ENCODE data around the gene PALS2. TPM values are rescaled to one million over a fixed set of nuclear protein-coding genes. Genes with fewer than 3 reads are reported as not detected.

The PALS2 gene
- total RNA-seq, 1 donor from 2014 or later: 5.7 TPM

DNA sequence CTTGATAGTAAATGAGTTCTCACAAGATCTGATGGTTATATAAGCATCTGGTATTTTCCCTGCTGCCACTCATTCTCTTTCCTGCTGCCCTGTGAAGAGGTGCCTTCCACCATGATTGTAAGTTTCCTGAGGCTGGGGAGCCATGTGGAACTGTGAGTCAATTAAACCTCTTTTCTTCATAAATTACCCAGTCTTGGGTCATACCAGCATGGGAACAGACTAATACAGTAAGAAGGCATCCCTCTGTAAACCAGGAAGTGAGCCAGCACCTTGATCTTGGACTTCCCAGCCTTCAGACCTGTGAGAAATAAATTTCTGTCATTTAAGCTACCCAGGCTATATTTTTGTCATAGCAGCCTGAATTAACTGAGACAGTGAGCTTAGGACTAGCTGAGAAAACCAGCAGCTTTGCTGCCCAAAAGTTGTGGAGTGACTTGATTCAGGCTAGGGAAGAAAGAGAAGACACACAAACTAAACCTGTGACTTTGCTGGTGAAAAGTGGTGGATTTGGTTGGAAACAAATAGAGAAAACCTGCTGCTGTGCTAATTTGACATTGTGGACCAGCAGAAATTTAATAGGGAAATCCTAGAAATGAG, 29.7 kb downstream of the PALS2 start:
- Histone ChIP-seq H3K27ac (no peak overlapping the region), H3K36me3 (no peaks in the 10 kb centered on the region), H3K4me1 (no peaks in the 10 kb centered on the region), H3K4me3 (no peak overlapping the region), H3K9me3 (no peaks in the 10 kb centered on the region), H3K27me3 (no peaks in the 10 kb centered on the region)
- no peak for DNase-seq (ENCODE audit: low spot score in 2 of 2)
- intact Hi-C loops (cut with DNase I): no loop called here
- TF ChIP-seq, protein P1, sequence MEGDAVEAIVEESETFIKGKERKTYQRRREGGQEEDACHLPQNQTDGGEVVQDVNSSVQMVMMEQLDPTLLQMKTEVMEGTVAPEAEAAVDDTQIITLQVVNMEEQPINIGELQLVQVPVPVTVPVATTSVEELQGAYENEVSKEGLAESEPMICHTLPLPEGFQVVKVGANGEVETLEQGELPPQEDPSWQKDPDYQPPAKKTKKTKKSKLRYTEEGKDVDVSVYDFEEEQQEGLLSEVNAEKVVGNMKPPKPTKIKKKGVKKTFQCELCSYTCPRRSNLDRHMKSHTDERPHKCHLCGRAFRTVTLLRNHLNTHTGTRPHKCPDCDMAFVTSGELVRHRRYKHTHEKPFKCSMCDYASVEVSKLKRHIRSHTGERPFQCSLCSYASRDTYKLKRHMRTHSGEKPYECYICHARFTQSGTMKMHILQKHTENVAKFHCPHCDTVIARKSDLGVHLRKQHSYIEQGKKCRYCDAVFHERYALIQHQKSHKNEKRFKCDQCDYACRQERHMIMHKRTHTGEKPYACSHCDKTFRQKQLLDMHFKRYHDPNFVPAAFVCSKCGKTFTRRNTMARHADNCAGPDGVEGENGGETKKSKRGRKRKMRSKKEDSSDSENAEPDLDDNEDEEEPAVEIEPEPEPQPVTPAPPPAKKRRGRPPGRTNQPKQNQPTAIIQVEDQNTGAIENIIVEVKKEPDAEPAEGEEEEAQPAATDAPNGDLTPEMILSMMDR (IDR thresholded peaks at IDR 0.05): no peak

GRCh38 chr7:24604630-24605029, 31.4 kb downstream of the PALS2 start:
- intact Hi-C loops (cut with DNase I): no loop called here
- Histone ChIP-seq H3K4me1 (no peaks in the 10 kb centered on the region), H3K9me3 (no peaks in the 10 kb centered on the region), H3K27ac (no peak overlapping the region), H3K27me3 (no peaks in the 10 kb centered on the region), H3K36me3 (no peaks in the 10 kb centered on the region), H3K4me3 (no peak overlapping the region)
- TF ChIP-seq, protein P1 (IDR thresholded peaks at IDR 0.05): no peak
- DNase-seq (ENCODE audit: low spot score in 2 of 2): no peak

DNA sequence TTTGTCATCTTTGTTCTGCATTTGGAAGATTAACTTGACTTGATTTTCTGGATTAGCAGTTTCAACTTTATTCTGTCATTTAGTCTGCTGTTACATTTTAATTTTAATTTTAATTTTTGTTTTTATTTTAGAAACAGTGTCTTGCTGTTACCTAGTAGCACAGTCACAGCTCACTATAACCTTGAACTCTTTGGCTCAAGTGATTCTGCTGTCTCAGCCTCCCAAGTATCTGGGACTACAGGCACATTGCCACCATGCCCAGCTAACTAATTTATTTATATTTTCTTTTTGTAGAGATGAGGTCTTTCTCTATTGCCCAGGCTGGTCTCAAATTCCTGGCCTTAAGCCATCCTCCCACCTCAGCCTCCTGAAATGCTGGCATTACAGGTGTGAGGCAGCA, 35.3 kb downstream of the PALS2 start:
- Histone ChIP-seq H3K4me3 (no peak overlapping the region), H3K36me3 (no peaks in the 10 kb centered on the region), H3K27me3 (no peaks in the 10 kb centered on the region), H3K27ac (no peak overlapping the region), H3K9me3 (no peaks in the 10 kb centered on the region), H3K4me1 (no peaks in the 10 kb centered on the region)
- intact Hi-C loops (cut with DNase I): no loop called here
- no peak for DNase-seq (ENCODE audit: low spot score in 2 of 2)
- TF ChIP-seq, protein P1 (IDR thresholded peaks at IDR 0.05): no peak

- Histone ChIP-seq H3K36me3 (no peaks in the 10 kb centered on the region), H3K27me3 (no peaks in the 10 kb centered on the region), H3K27ac (no peak overlapping the region), H3K9me3 (no peaks in the 10 kb centered on the region), H3K4me3 (no peak overlapping the region), H3K4me1 (no peaks in the 10 kb centered on the region)
- intact Hi-C loops (cut with DNase I): no loop called here
- no peak for DNase-seq (ENCODE audit: low spot score in 2 of 2)
- TF ChIP-seq, protein P1 (IDR thresholded peaks at IDR 0.05): no peak
Measured at GRCh38 chr7:24609059-24609458, 35.8 kb downstream of the PALS2 start.

DNA sequence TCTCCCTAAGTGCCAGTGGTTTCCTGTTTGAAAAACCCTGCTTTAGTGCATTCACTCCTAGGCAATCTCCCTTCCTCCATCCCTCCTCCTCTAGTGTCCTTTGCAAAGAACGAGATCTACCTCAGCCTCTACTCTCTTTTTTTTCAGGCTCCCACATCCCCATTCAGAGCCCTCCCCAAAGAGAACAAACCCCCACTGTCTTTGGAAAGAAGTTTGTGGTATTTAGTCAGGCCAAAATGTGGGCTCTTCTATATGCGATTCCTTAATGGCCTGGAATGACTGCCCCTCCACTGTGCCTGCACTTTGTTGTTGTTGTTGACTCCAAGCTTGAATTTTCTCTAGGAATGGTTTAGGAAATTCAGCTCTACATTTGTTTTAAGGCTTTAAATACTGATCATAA, 36.3 kb downstream of the PALS2 start:
- H3K4me3 ChIP-seq: no peak overlapping the region
- no peaks in the 10 kb centered on the region for H3K27me3 ChIP-seq
- DNase-seq (ENCODE audit: low spot score in 2 of 2): no peak
- TF ChIP-seq, protein P1 (IDR thresholded peaks at IDR 0.05): no peak
- no peaks in the 10 kb centered on the region for H3K4me1 ChIP-seq
- intact Hi-C loops (cut with DNase I): no loop called here
- H3K27ac ChIP-seq: no peak overlapping the region
- H3K9me3 ChIP-seq: no peaks in the 10 kb centered on the region
- H3K36me3 ChIP-seq: no peaks in the 10 kb centered on the region

- TF ChIP-seq, protein P1 (IDR thresholded peaks at IDR 0.05): no peak
- H3K27me3 ChIP-seq: no peaks in the 10 kb centered on the region
- H3K36me3 ChIP-seq: no peaks in the 10 kb centered on the region
- H3K9me3 ChIP-seq: peaks cover 0 to 2% of the 10 kb centered on the region in 2 donors
- no peak overlapping the region for H3K4me3 ChIP-seq
- no peaks in the 10 kb centered on the region for H3K4me1 ChIP-seq
- no peak overlapping the region for H3K27ac ChIP-seq
- intact Hi-C loops (cut with DNase I): no loop called here
- DNase-seq (ENCODE audit: low spot score in 2 of 2): no peak
Measured at GRCh38 chr7:24611130-24611529, 37.9 kb downstream of the PALS2 start.
